ENCODE results near the gene LDLRAD2. TPM values are rescaled to one million over a fixed set of nuclear protein-coding genes. Genes with fewer than 3 reads are reported as not detected.

The LDLRAD2 gene
- total RNA-seq, 1 experiment from 2014 or later: not detected

- no peak overlapping the region for H3K27ac ChIP-seq (ENCODE audit: low read depth, low read length)
- DNase-seq (ENCODE audit: low read depth, low spot score): no peak
- H3K27me3 ChIP-seq (ENCODE audit: insufficient read depth, low read length): no peaks in the 10 kb centered on the region
- no peak overlapping the region for H2AFZ ChIP-seq (ENCODE audit: low read depth, low read length, poor library complexity, severe bottlenecking)
- BruUV-seq (replicated peaks): TSS peak; percentile 6
- no peaks in the 10 kb centered on the region for H3K9me3 ChIP-seq (ENCODE audit: control insufficient read depth in 1 of 2, insufficient read depth in 1 of 2, low read depth in 1 of 2, low read length in 2 of 2)
- RAD21 ChIA-PET (ENCODE audit: low non-redundant PET in 1 of 2, low total read pairs in 2 of 2, uncharacterized antibody in 2 of 2, unreplicated experiment in 2 of 2): no interaction called here
- H3K4me1 ChIP-seq (ENCODE audit: control insufficient read depth in 1 of 2, insufficient read depth in 2 of 2, low read length in 2 of 2): peaks cover 10 to 26% of the 10 kb centered on the region in 2 experiments; a peak in 3 of 4 replicates
- POLR2A ChIA-PET: no interaction called here
- H4K20me1 ChIP-seq (ENCODE audit: insufficient read depth): no peaks in the 10 kb centered on the region
- H3K4me2 ChIP-seq (ENCODE audit: low read length): peak overlapping the region; percentile 6; the same call in 1 of the 2 replicates
- no peaks in the 10 kb centered on the region for H3K36me3 ChIP-seq (ENCODE audit: control insufficient read depth in 1 of 2, insufficient read depth in 2 of 2, low read length in 2 of 2)
- intact Hi-C loops (cut with micrococcal nuclease): loop anchor here (5.0 kb wide), 1 partner anchor 157 kb away; the partner anchor contains the start of gene HSPG2
- H3K4me3 ChIP-seq (replicated peaks in 1 of 2; ENCODE audit: low read depth in 1 of 2, low read length in 2 of 2): no peak overlapping the region
- ATAC-seq: no peak
- CTCF ChIA-PET: no interaction called here
- H3K9ac ChIP-seq (ENCODE audit: low read length): no peak overlapping the region
- no peaks in the 10 kb centered on the region for H3K9me2 ChIP-seq (ENCODE audit: insufficient read depth)
- TF ChIP-seq ZFX (IDR thresholded peaks at IDR 0.05) (no peak), EZH2 (IDR thresholded peaks at IDR 0.05) (no peak), FOSL1 (IDR thresholded peaks at IDR 0.05; ENCODE audit: low read depth) (no peak), POLR2A (IDR thresholded peaks at IDR 0.05; ENCODE audit: borderline replicate concordance, extremely low read depth, insufficient read depth, insufficient read length) (no peak), SIN3A (IDR thresholded peaks at IDR 0.05; ENCODE audit: low read depth) (no peak), ZNF274 (IDR thresholded peaks at IDR 0.05; ENCODE audit: low read depth, low read length) (no peak), SP1 (IDR thresholded peaks at IDR 0.05; ENCODE audit: low read depth) (no peak), JUND (IDR thresholded peaks at IDR 0.05) (no peak)
- TF ChIP-seq, protein P1, sequence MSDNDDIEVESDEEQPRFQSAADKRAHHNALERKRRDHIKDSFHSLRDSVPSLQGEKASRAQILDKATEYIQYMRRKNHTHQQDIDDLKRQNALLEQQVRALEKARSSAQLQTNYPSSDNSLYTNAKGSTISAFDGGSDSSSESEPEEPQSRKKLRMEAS (IDR thresholded peaks at IDR 0.05): no peak
- H3K79me2 ChIP-seq (ENCODE audit: insufficient read depth, low read length): peaks cover 77% of the 10 kb centered on the region
Observed at GRCh38 chr1:21779613-21780521, 32.2 kb upstream of the LDLRAD2 start.

Measured in HCT116 (cell line).